ENCODE data around the gene POU3F1.

The POU3F1 gene

GRCh38 chr1:38014171-38014570 is 32.4 kb downstream of the POU3F1 start:
- no peak overlapping the region for H3K27ac ChIP-seq (ENCODE audit: low read length)

GRCh38 chr1:38013227-38013622 is 33.4 kb downstream of the POU3F1 start:
- H3K9ac ChIP-seq (ENCODE audit: low read length), result peak overlapping the region; percentile 86
- H4K20me1 ChIP-seq (ENCODE audit: insufficient read depth, low read length), result no peaks in the 10 kb centered on the region
- H2AFZ ChIP-seq (ENCODE audit: low read depth, low read length), result no peak overlapping the region
- peak overlapping the region; percentile 88 for H3K4me2 ChIP-seq (ENCODE audit: low read length)
- H3K4me3 ChIP-seq (ENCODE audit: low read length), result peak overlapping the region; percentile 89
- peaks cover 53% of the 10 kb centered on the region for H3K79me2 ChIP-seq (ENCODE audit: low read length)
- H3K27ac ChIP-seq (ENCODE audit: low read length), result peak overlapping the region; percentile 65
- peaks cover 8% of the 10 kb centered on the region for H3K36me3 ChIP-seq (replicated peaks; ENCODE audit: low read depth, low read length)
- H3K9me3 ChIP-seq (ENCODE audit: insufficient read depth, low read length), result no peaks in the 10 kb centered on the region
- TF ChIP-seq CTCF (IDR thresholded peaks at IDR 0.05; ENCODE audit: low read depth, low read length) (no peak), EZH2phosphoT487 (IDR thresholded peaks at IDR 0.05; ENCODE audit: low read depth) (no peak)
- peaks cover 13% of the 10 kb centered on the region for H3K4me1 ChIP-seq (ENCODE audit: low read length)
- no peaks in the 10 kb centered on the region for H3K27me3 ChIP-seq (ENCODE audit: low read depth, low read length)

More at GRCh38 chr1:38014171-38014570, 32.4 kb downstream of the POU3F1 start:
- H4K20me1 ChIP-seq (ENCODE audit: insufficient read depth, low read length), result no peaks in the 10 kb centered on the region
- no peaks in the 10 kb centered on the region for H3K9me3 ChIP-seq (ENCODE audit: insufficient read depth, low read length)
- peaks cover 53% of the 10 kb centered on the region for H3K79me2 ChIP-seq (ENCODE audit: low read length)
- H2AFZ ChIP-seq (ENCODE audit: low read depth, low read length), result no peak overlapping the region
- H3K36me3 ChIP-seq (replicated peaks; ENCODE audit: low read depth, low read length), result peaks cover 10% of the 10 kb centered on the region
- no peak for TF ChIP-seq CTCF (IDR thresholded peaks at IDR 0.05; ENCODE audit: low read depth, low read length)
- no peak for TF ChIP-seq EZH2phosphoT487 (IDR thresholded peaks at IDR 0.05; ENCODE audit: low read depth)
- H3K4me1 ChIP-seq (ENCODE audit: low read length), result peaks cover 13% of the 10 kb centered on the region
- peak overlapping the region; percentile 88; the same call in 1 of the 2 replicates for H3K4me2 ChIP-seq (ENCODE audit: low read length)
- H3K27me3 ChIP-seq (ENCODE audit: low read depth, low read length), result no peaks in the 10 kb centered on the region
- H3K9ac ChIP-seq (ENCODE audit: low read length), result no peak overlapping the region
- no peak overlapping the region for H3K4me3 ChIP-seq (ENCODE audit: low read length)

- TF ChIP-seq EZH2phosphoT487 (IDR thresholded peaks at IDR 0.05; ENCODE audit: low read depth) (no peak), CTCF (IDR thresholded peaks at IDR 0.05; ENCODE audit: low read depth, low read length) (no peak)
- peak within 1 kb of the TSS; percentile 89 for H3K4me3 ChIP-seq (ENCODE audit: low read length)
- peak within 1 kb of the TSS; percentile 88 for H3K4me2 ChIP-seq (ENCODE audit: low read length)
- peak within 1 kb of the TSS; percentile 65 for H3K27ac ChIP-seq (ENCODE audit: low read length)
- H3K27me3 ChIP-seq (ENCODE audit: low read depth, low read length), result no peaks in the 10 kb centered on the region
- peak within 1 kb of the TSS; percentile 55 for H2AFZ ChIP-seq (ENCODE audit: low read depth, low read length)
- no peaks in the 10 kb centered on the region for H4K20me1 ChIP-seq (ENCODE audit: insufficient read depth, low read length)
- H3K9me3 ChIP-seq (ENCODE audit: insufficient read depth, low read length), result no peaks in the 10 kb centered on the region
- peaks cover 50% of the 10 kb centered on the region for H3K79me2 ChIP-seq (ENCODE audit: low read length)
- H3K4me1 ChIP-seq (ENCODE audit: low read length), result peaks cover 13% of the 10 kb centered on the region
- peaks cover 8% of the 10 kb centered on the region for H3K36me3 ChIP-seq (replicated peaks; ENCODE audit: low read depth, low read length)
- H3K9ac ChIP-seq (ENCODE audit: low read length), result peak within 1 kb of the TSS; percentile 86
Observed at GRCh38 chr1:38012363-38013226, 34.0 kb downstream of the POU3F1 start, which contains the start of gene UTP11. UTP11 (plus strand) TSS chr1:38012734; CDS start chr1:38012803, 69 bp downstream.

GRCh38 chr1:38009841-38010180 is 36.8 kb downstream of the POU3F1 start:
- no peak for TF ChIP-seq CTCF (IDR thresholded peaks at IDR 0.05; ENCODE audit: low read depth, low read length)
- TF ChIP-seq EZH2phosphoT487 (IDR thresholded peaks at IDR 0.05; ENCODE audit: low read depth), result no peak
- no peak overlapping the region for H3K9ac ChIP-seq (ENCODE audit: low read length)
- H3K4me1 ChIP-seq (ENCODE audit: low read length), result peaks cover 16% of the 10 kb centered on the region
- no peaks in the 10 kb centered on the region for H3K27me3 ChIP-seq (ENCODE audit: low read depth, low read length)
- H3K9me3 ChIP-seq (ENCODE audit: insufficient read depth, low read length), result no peaks in the 10 kb centered on the region
- no peak overlapping the region for H3K4me3 ChIP-seq (ENCODE audit: low read length)
- no peaks in the 10 kb centered on the region for H4K20me1 ChIP-seq (ENCODE audit: insufficient read depth, low read length)
- H3K79me2 ChIP-seq (ENCODE audit: low read length), result peaks cover 23% of the 10 kb centered on the region
- H3K4me2 ChIP-seq (ENCODE audit: low read length), result no peak overlapping the region
- no peak overlapping the region for H3K27ac ChIP-seq (ENCODE audit: low read length)
- no peak overlapping the region for H2AFZ ChIP-seq (ENCODE audit: low read depth, low read length)
- H3K36me3 ChIP-seq (replicated peaks; ENCODE audit: low read depth, low read length), result no peaks in the 10 kb centered on the region

Measured in OCI-LY3 (cell line).